ENCODE results near the gene PAGR1.
"Not testable (repeated sequence)": the region's sequence is repeated elsewhere in the genome, so short reads cannot be mapped to it uniquely, and the experiment has no call there.

Gene PAGR1

GRCh38 chr16:29793153-29793552, 22.8 kb upstream of the PAGR1 start:
- not testable (repeated sequence) for FAIRE-seq

- no peak for FAIRE-seq
Observed at GRCh38 chr16:29794231-29794710, 21.7 kb upstream of the PAGR1 start.

GRCh38 chr16:29802416-29802935, 13.5 kb upstream of the PAGR1 start:
- FAIRE-seq = no peak

- FAIRE-seq = no peak
Observed at GRCh38 chr16:29804020-29804419, 11.9 kb upstream of the PAGR1 start.

- no peak for FAIRE-seq
Observed at GRCh38 chr16:29804455-29805231, 11.3 kb upstream of the PAGR1 start.

GRCh38 chr16:29805232-29806098, 10.5 kb upstream of the PAGR1 start:
- no peak for FAIRE-seq

GRCh38 chr16:29806099-29806579, 9.8 kb upstream of the PAGR1 start, which contains the start of gene MAZ:
MAZ (plus strand) TSS chr16:29806529; CDS start chr16:29806702, 173 bp downstream.
- no peak for FAIRE-seq

- FAIRE-seq = no peak
Observed at GRCh38 chr16:29806641-29807425, 9.1 kb upstream of the PAGR1 start.

- no peak for FAIRE-seq
Observed at GRCh38 chr16:29807426-29808218, 8.3 kb upstream of the PAGR1 start.

- FAIRE-seq = no peak
Observed at GRCh38 chr16:29808219-29808900, 7.6 kb upstream of the PAGR1 start.

- no peak for FAIRE-seq
Observed at GRCh38 chr16:29809031-29809747, 6.8 kb upstream of the PAGR1 start.

GRCh38 chr16:29809850-29810698, 5.9 kb upstream of the PAGR1 start:
- FAIRE-seq = no peak

- FAIRE-seq = no peak
Observed at GRCh38 chr16:29810699-29811169, 5.2 kb upstream of the PAGR1 start.

GRCh38 chr16:29811170-29811895, 4.6 kb upstream of the PAGR1 start:
- peak; percentile 75 for FAIRE-seq

- FAIRE-seq = no peak
Observed at GRCh38 chr16:29811896-29812665, 3.9 kb upstream of the PAGR1 start, which contains the start of gene PRRT2. PRRT2 (plus strand) TSS chr16:29812193; CDS start chr16:29813055, 862 bp downstream.

- no peak for FAIRE-seq
Observed at GRCh38 chr16:29812754-29813643, 3.0 kb upstream of the PAGR1 start.
